ENCODE measurements around the gene CD34. TPM values are rescaled to one million over a fixed set of nuclear protein-coding genes. Genes with fewer than 3 reads are reported as not detected.
A peak's percentile ranks its signal among the peaks of the same experiment; 100 is the strongest.

Gene CD34
- total RNA-seq, 1 donor: 0.27 TPM

DNA sequence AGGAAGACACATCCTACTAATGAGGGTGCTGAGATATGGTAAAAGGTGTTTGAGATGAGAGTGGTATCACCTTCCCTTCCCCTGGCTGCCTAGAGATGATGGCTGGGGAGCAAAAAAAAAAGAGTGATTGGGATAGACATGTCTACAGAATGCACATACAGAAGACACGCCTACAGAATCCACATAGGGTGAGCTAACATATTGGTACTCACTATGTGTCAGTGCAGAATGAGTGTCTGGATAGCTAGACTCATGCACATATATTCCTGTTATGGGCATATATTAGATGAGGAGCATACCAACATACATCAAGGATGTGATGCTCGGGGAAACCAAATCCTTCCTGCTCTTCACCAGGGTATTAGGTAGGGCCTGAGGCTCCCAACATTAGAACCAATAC, 16.2 kb downstream of the CD34 start:
- TF ChIP-seq, protein P1, sequence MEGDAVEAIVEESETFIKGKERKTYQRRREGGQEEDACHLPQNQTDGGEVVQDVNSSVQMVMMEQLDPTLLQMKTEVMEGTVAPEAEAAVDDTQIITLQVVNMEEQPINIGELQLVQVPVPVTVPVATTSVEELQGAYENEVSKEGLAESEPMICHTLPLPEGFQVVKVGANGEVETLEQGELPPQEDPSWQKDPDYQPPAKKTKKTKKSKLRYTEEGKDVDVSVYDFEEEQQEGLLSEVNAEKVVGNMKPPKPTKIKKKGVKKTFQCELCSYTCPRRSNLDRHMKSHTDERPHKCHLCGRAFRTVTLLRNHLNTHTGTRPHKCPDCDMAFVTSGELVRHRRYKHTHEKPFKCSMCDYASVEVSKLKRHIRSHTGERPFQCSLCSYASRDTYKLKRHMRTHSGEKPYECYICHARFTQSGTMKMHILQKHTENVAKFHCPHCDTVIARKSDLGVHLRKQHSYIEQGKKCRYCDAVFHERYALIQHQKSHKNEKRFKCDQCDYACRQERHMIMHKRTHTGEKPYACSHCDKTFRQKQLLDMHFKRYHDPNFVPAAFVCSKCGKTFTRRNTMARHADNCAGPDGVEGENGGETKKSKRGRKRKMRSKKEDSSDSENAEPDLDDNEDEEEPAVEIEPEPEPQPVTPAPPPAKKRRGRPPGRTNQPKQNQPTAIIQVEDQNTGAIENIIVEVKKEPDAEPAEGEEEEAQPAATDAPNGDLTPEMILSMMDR (IDR thresholded peaks at IDR 0.05; ENCODE audit: insufficient read depth, low read length): no peak

DNA sequence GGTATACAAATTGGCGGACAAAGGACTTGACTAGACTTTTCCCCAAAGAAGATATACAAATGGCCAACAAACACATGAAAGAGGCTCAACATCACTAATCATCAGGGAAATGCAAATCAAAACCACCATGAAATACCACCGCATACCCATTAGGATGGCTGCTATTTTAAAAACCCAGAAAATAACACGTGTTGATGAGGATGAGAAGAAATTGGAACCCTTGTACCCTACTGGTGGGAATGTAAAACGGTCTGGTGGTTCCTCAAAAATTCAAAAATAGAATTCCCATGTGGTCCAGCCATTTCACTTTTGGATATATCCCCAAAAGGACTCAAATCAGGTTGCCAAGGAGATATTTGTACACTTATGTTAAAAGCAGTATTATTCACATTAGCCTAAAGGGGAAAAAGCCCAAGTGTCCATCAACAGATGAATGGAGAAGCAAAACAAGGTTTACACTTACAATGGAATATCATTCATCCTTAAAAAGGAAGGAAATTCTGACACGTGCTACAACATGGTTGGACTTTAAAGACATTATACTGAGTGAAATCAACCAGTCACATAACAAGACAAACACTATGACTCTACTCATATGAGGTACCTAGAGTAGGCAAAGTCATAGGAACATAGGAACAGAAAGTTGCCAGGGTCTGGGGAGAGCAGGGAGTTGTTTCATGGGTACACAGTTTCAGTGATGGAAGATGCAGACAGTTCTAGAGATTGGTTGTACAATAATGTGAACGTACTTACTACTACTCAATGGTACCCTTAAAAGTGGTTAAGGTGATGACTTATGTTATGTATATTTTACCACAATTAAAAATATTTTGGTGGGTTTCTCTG, 17.0 kb downstream of the CD34 start:
- TF ChIP-seq, protein P1 (IDR thresholded peaks at IDR 0.05; ENCODE audit: insufficient read depth, low read length): peak; percentile 5
- no peak for DNase-seq (ENCODE audit: low read depth)
- H3K4me3 ChIP-seq (ENCODE audit: low read depth, low read length): no peak overlapping the region

More for the DNA sequence above, 16.2 kb downstream of the CD34 start:
- no peak for DNase-seq (ENCODE audit: low read depth)
- H3K4me3 ChIP-seq (ENCODE audit: low read depth, low read length): no peak overlapping the region

DNA sequence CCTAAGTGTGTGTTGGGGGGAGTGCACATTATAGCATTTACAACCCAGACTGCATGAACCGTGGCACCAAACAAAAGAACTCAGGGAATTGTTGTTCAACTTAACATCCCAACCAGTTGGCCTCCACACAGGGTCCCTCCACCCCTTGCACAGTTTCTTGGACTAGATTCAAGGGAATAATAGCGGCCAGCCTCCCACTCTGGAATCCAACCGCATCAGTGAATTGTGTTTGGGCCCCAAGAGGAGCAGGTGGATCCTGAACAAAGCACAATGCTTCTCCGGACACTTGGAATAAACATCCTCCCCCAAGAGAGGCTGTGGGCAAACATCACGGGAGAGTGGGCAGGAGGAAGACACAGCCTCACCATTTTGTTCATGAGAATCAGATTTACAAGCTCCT, 18.2 kb downstream of the CD34 start:
- H3K4me3 ChIP-seq (ENCODE audit: low read depth, low read length): no peak overlapping the region
- DNase-seq (ENCODE audit: low read depth): no peak
- TF ChIP-seq, protein P1 (IDR thresholded peaks at IDR 0.05; ENCODE audit: insufficient read depth, low read length): no peak

DNA sequence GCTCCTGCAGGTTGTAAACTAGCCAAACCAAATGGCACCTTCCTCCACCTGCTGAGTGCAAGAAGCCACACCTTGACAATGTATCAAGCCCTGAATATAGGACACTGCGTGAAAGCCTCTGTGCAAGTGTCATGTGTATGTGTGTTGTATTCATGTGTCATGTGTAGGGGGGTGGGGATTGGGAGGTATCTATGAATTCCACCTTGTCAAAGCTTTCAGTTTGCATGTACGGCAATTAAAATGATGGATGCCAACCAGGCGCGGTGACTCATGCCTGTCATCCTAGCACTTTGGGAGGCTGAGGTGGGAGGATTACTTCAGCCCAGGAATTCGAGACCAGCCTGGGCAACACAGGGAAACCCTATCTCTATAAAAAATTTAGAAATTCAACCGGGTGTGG, 19.8 kb downstream of the CD34 start:
- DNase-seq (ENCODE audit: low read depth): no peak
- TF ChIP-seq, protein P1 (IDR thresholded peaks at IDR 0.05; ENCODE audit: insufficient read depth, low read length): no peak
- no peak overlapping the region for H3K4me3 ChIP-seq (ENCODE audit: low read depth, low read length)

DNA sequence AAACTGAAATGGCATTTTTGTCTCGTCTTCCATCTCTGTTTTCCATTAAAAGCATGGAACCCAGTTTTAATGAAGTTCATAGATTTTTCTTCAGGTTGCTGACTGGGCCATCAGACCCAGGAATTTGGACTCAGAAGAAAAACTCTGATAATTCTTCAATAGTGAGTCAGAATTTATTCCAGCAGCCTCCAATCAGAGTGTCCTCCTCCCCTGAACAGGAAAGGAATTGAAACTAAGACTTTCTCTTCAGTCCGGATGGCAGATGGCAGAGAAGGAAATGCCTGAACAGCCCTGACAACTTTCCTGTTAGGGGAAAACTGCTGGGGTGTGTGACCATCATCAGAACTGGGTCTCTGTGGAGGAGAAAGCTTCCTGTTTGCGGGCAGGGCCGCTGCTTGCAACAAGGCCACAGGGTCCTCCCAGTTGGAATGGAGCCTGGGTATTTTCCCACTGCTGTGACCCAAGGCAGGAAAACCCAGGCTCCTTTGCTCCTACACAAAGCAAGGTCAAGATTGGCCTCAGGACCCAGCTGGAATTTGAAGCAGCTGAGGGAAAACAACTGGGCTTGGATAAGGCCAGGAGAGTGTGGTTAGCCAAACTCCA, 20.7 kb downstream of the CD34 start:
- peak overlapping the region; percentile 35 for H3K4me3 ChIP-seq (ENCODE audit: low read depth, low read length)
- peak; percentile 95 for DNase-seq (ENCODE audit: low read depth)

DNA sequence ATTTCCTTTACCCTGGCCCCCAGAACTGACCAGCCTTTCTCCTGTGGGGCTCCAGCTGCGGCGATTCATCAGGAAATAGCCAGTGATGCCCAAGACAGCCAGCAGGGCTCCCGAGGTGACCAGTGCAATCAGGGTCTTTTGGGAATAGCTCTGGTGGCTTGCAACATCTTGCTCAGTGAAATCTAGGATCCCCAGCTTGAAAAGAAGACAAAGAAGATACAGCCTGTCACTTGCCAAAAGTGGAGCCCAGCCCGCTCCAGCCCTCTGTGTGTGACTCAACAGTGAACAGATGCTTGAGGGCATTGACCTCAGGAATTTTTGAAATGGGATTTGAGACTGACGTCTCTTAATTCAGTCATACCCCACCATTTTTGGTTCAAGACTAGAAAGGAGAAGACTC, 22.3 kb downstream of the CD34 start:
- TF ChIP-seq, protein P1 (IDR thresholded peaks at IDR 0.05; ENCODE audit: insufficient read depth, low read length): peak; percentile 33
- H3K4me3 ChIP-seq (ENCODE audit: low read depth, low read length): no peak overlapping the region
- DNase-seq (ENCODE audit: low read depth): no peak

More for the DNA sequence above, 20.7 kb downstream of the CD34 start:
- TF ChIP-seq, protein P1 (IDR thresholded peaks at IDR 0.05; ENCODE audit: insufficient read depth, low read length): no peak
